GM12878 (cell line): ENCODE data around the gene DSTYK. TPM values are rescaled to one million over a fixed set of nuclear protein-coding genes. Genes with fewer than 3 reads are reported as not detected.

ENCODE experiments used
- ATAC-seq: fragments of 200-7000 bp; cut with Tn5 transposase; 3 replicates; pipeline ENCODE4 v1.9.1; 2020; ENCODE audit warnings: mild to moderate bottlenecking, moderate library complexity
- BruUV-seq: library from RNA; stranded (reverse); fragments of 400-500 nt; replicated peaks from 2 replicates; lab custom pipeline; 2021; lab: Mats Ljungman, UMichigan
- CTCF ChIA-PET: fragments of 300-600 bp; sonication (Branson Sonifier 250); formaldehyde crosslinking; extraction: SDS; loops from one replicate; lab custom pipeline; 2021; ENCODE audit warnings: inconsistent platforms; lab: Yijun Ruan, JAX
- POLR2A ChIA-PET: fragments of 350-600 bp; formaldehyde crosslinking; extraction: SDS; loops from one replicate; lab custom pipeline; 2021; ENCODE audit warnings: inconsistent platforms; lab: Charles Lee
- RAD21 ChIA-PET: fragments of 300-600 bp; sonication (Branson Sonifier 250); formaldehyde crosslinking; loops from one replicate; lab custom pipeline; 2023; ENCODE audit warnings: antibody characterized with exemption; ENCODE audit not compliant: unreplicated experiment; lab: Charles Lee
- SMC1A ChIA-PET: fragments of 300-600 bp; sonication (Branson Sonifier 250); formaldehyde crosslinking; loops from one replicate; lab custom pipeline; 2023; ENCODE audit not compliant: unreplicated experiment, uncharacterized antibody; lab: Charles Lee
- DNase-seq: peaks from one replicate; pipeline ENCODE4 v3.0.0-alpha.2; 2011; ENCODE audit warnings: low read depth, low spot score
- FAIRE-seq: peaks from 3 replicates; lab custom pipeline; 2011; peaks lifted over from hg19 to GRCh38; lab: Jason Lieb, UNC
- H2AFZ ChIP-seq: 2 replicates; pipeline ENCODE4 v1.6.0; 2011; ENCODE audit warnings: low read depth, low read length, control low read depth; ENCODE audit not compliant: control insufficient read depth
- H3K27ac ChIP-seq: 2 replicates; pipeline ENCODE4 v1.5.1; 2011; ENCODE audit warnings: control low read depth; ENCODE audit not compliant: control insufficient read depth, insufficient read depth
- H3K27me3 ChIP-seq, 2 experiments: replicated peaks in 1 of 2; 2 replicates each; pipeline versions ENCODE4 v1.6.0 to v1.6.1; 2011; ENCODE audit warnings: low read length in 1 of 2; ENCODE audit not compliant: control insufficient read depth in 2 of 2, insufficient read depth in 2 of 2
- H3K36me3 ChIP-seq, 2 experiments: 2 replicates each; pipeline ENCODE4 v1.5.1; 2011; ENCODE audit warnings: low read length in 1 of 2; ENCODE audit not compliant: control insufficient read depth in 2 of 2, insufficient read depth in 2 of 2
- H3K4me1 ChIP-seq: 2 replicates; pipeline ENCODE4 v1.6.1; 2011; ENCODE audit warnings: mild to moderate bottlenecking, low read length, moderate library complexity, mixed read lengths; ENCODE audit not compliant: control insufficient read depth, insufficient read depth
- H3K4me2 ChIP-seq: 2 replicates; pipeline ENCODE4 v1.6.0; 2011; ENCODE audit warnings: control low read depth; ENCODE audit not compliant: control insufficient read depth, insufficient read depth
- H3K4me3 ChIP-seq: fragments of 200-600 bp; sonication (generic); 2 replicates; pipeline ENCODE4 v1.5.1; 2016
- H3K79me2 ChIP-seq: 2 replicates; pipeline ENCODE4 v1.6.0; 2011; ENCODE audit warnings: low read length; ENCODE audit not compliant: control insufficient read depth, insufficient read depth
- H3K9ac ChIP-seq: 2 replicates; pipeline ENCODE4 v1.8.0; 2011; ENCODE audit warnings: low read length, control low read depth, mixed read lengths; ENCODE audit not compliant: control insufficient read depth, insufficient read depth
- H3K9me3 ChIP-seq: replicated peaks from 3 replicates; pipeline ENCODE4 v1.5.1; 2011; ENCODE audit warnings: mild to moderate bottlenecking, low read length; ENCODE audit not compliant: control insufficient read depth, insufficient read depth
- H4K20me1 ChIP-seq: 2 replicates; pipeline ENCODE4 v1.6.0; 2011; ENCODE audit not compliant: control insufficient read depth, insufficient read depth
- CBX5 ChIP-seq: sonication (generic); IDR thresholded peaks from 2 replicates; pipeline ENCODE4 v1.6.1; 2016; ENCODE audit warnings: low read depth, moderate library complexity, mild to moderate bottlenecking, inconsistent platforms
- FOS ChIP-seq: IDR thresholded peaks from 3 replicates; pipeline ENCODE4 v1.6.1; 2011; ENCODE audit warnings: borderline replicate concordance; ENCODE audit not compliant: insufficient read length; ENCODE audit errors: extremely low read depth
- FOXK2 ChIP-seq: fragments of 450-650 bp; IDR thresholded peaks from 2 replicates; pipeline ENCODE4 v1.6.1; 2017; ENCODE audit warnings: mild to moderate bottlenecking, moderate library complexity
- GATAD2B ChIP-seq: fragments of 450-650 bp; conservative IDR thresholded peaks from 2 replicates; pipeline ENCODE4 v1.6.1; 2017; ENCODE audit warnings: low read depth, mild to moderate bottlenecking, moderate library complexity
- IRF4 ChIP-seq: IDR thresholded peaks from 2 replicates; pipeline ENCODE4 v1.6.1; 2011; ENCODE audit warnings: low read depth, low read length
- JUND ChIP-seq: IDR thresholded peaks from 2 replicates; pipeline ENCODE4 v1.6.1; 2012; ENCODE audit warnings: low read depth, mild to moderate bottlenecking, low read length, improper control_type of control experiment, moderate library complexity
- MEF2A ChIP-seq: IDR thresholded peaks from 2 replicates; pipeline ENCODE4 v1.6.1; 2011; ENCODE audit warnings: low read depth, mild to moderate bottlenecking, low read length, moderate library complexity; ENCODE audit not compliant: insufficient read depth
- NFIC ChIP-seq: IDR thresholded peaks from 2 replicates; pipeline ENCODE4 v1.6.1; 2012; ENCODE audit warnings: low read depth, mild to moderate bottlenecking, inconsistent platforms, low read length, moderate library complexity
- NR2C2 ChIP-seq: IDR thresholded peaks from 2 replicates; pipeline ENCODE4 v1.6.1; 2011; ENCODE audit warnings: borderline replicate concordance, low read depth; ENCODE audit not compliant: control insufficient read depth, insufficient read length
- PKNOX1 ChIP-seq: fragments of 450-650 bp; IDR thresholded peaks from 2 replicates; pipeline ENCODE4 v1.6.1; 2016; ENCODE audit warnings: mild to moderate bottlenecking
- RB1 ChIP-seq: fragments of 450-650 bp; formaldehyde crosslinking; IDR thresholded peaks from 2 replicates; pipeline ENCODE4 v1.6.1; 2017; ENCODE audit warnings: mild to moderate bottlenecking, borderline replicate concordance
- SMAD1 ChIP-seq: fragments of 450-650 bp; IDR thresholded peaks from 2 replicates; pipeline ENCODE4 v1.6.1; 2018; ENCODE audit warnings: mild to moderate bottlenecking, low read depth; ENCODE audit not compliant: partially characterized antibody
- ZZZ3 ChIP-seq: IDR thresholded peaks from 2 replicates; pipeline ENCODE4 v1.6.1; 2011; ENCODE audit warnings: low read depth; ENCODE audit not compliant: control insufficient read depth, insufficient read length
- WGBS: methylation state at CpG from one replicate; pipeline ENCODE4 v1.1.6; 2016; ENCODE audit warnings: low lambda C conversion rate; ENCODE audit not compliant: insufficient replicate concordance, insufficient coverage; ENCODE audit errors: missing lambda C conversion rate; 5-methylcytosine and 5-hydroxymethylcytosine counted together
- in situ Hi-C: fragments of 300-500 bp; cut with MboI; formaldehyde crosslinking; loops from 9 replicates; pipeline ENCODE4 v1.14.3; 2018; ENCODE audit warnings: mixed read lengths
- intact Hi-C: fragments of 100-400 bp; cut with micrococcal nuclease; formaldehyde crosslinking; loops from one replicate; pipeline ENCODE4 v1.14.2; 2022; ENCODE audit not compliant: unreplicated experiment
- polyA plus RNA-seq, 11 experiments: library from polyadenylated mRNA; depleted of rRNA in 4 of 11; unstranded in 6 of 11; stranded (reverse) in 5 of 11; fragments of >200 nt; fragmentation: Nextera tagmentation in 4 of 11; fragmentation: Illumina TruSeq in 1 of 11; extraction: Ambion mirVana in 4 of 11; extraction: Trizol in 1 of 11; gene quantifications; 1 replicate in 1 of 11; 2 replicates in 10 of 11; pipeline versions ENCODE4 v1.2.1 to v1.2.3, GENCODE V29; 2011 to 2016; ENCODE audit warnings: inconsistent platforms in 2 of 11, missing spikeins in 2 of 11, low read depth in 1 of 11
- total RNA-seq, 4 experiments: library from RNA; depleted of rRNA in 3 of 4; stranded (reverse); fragments of >200 nt in 3 of 4; fragmentation: Illumina TruSeq in 1 of 4; extraction: Trizol in 1 of 4; gene quantifications; 2 replicates each; pipeline versions ENCODE4 v1.2.1 to v1.2.3, GENCODE V29; 2013 to 2021
- TF ChIP-seq, protein P1 (sequence below): fragments of 450-650 bp; IDR thresholded peaks from 2 replicates; pipeline ENCODE4 v1.6.1; 2017; ENCODE audit warnings: mild to moderate bottlenecking, moderate library complexity

DSTYK gene
- total and polyA plus RNA-seq, 10 of the 15 experiments (the other 5 are each of a cell fraction or from before 2014, with no cell fraction given) = 2.7 to 5.5 (median 3.6) TPM

GRCh38 chr1:205225901-205226765 is 14.6 kb upstream of the DSTYK start:
- RAD21 ChIA-PET = interaction anchor here (5.1 to 24.5 kb wide), 2 partner anchors 13 to 26 kb away, joined by 70 to 728 read pairs; no protein-coding TSS in a partner anchor
- ATAC-seq = no peak
- TF ChIP-seq IRF4 (no peak), FOS (no peak), FOXK2 (no peak), SMAD1 (no peak), GATAD2B (no peak), PKNOX1 (no peak), NR2C2 (no peak), RB1 (no peak), NFIC (no peak), ZZZ3 (no peak), JUND (no peak), MEF2A (no peak), CBX5 (no peak)
- TF ChIP-seq, protein P1, sequence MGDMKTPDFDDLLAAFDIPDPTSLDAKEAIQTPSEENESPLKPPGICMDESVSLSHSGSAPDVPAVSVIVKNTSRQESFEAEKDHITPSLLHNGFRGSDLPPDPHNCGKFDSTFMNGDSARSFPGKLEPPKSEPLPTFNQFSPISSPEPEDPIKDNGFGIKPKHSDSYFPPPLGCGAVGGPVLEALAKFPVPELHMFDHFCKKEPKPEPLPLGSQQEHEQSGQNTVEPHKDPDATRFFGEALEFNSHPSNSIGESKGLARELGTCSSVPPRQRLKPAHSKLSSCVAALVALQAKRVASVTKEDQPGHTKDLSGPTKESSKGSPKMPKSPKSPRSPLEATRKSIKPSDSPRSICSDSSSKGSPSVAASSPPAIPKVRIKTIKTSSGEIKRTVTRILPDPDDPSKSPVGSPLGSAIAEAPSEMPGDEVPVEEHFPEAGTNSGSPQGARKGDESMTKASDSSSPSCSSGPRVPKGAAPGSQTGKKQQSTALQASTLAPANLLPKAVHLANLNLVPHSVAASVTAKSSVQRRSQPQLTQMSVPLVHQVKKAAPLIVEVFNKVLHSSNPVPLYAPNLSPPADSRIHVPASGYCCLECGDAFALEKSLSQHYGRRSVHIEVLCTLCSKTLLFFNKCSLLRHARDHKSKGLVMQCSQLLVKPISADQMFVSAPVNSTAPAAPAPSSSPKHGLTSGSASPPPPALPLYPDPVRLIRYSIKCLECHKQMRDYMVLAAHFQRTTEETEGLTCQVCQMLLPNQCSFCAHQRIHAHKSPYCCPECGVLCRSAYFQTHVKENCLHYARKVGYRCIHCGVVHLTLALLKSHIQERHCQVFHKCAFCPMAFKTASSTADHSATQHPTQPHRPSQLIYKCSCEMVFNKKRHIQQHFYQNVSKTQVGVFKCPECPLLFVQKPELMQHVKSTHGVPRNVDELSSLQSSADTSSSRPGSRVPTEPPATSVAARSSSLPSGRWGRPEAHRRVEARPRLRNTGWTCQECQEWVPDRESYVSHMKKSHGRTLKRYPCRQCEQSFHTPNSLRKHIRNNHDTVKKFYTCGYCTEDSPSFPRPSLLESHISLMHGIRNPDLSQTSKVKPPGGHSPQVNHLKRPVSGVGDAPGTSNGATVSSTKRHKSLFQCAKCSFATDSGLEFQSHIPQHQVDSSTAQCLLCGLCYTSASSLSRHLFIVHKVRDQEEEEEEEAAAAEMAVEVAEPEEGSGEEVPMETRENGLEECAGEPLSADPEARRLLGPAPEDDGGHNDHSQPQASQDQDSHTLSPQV = no peak
- intact Hi-C loops = no loop called here
- 47% methylated on average over 11 of the region's 11 CpGs for WGBS
- BruUV-seq = no TSS peak
- SMC1A ChIA-PET = interaction anchor here (1.6 to 12.1 kb wide), 3 partner anchors 12 to 31 kb away, joined by 5 to 427 read pairs (median 154); no protein-coding TSS in a partner anchor
- no peaks in the 10 kb centered on the region for H3K79me2 ChIP-seq
- H3K36me3 ChIP-seq = no peaks in the 10 kb centered on the region
- no peak overlapping the region for H2AFZ ChIP-seq
- no peak overlapping the region for H3K4me2 ChIP-seq
- POLR2A ChIA-PET = no interaction called here
- H3K4me1 ChIP-seq = peaks cover 18% of the 10 kb centered on the region
- FAIRE-seq = no peak
- no peak overlapping the region for H3K4me3 ChIP-seq
- no peak overlapping the region for H3K27ac ChIP-seq
- H3K9ac ChIP-seq = no peak overlapping the region
- in situ Hi-C loops = no loop called here
- H4K20me1 ChIP-seq = no peaks in the 10 kb centered on the region
- DNase-seq = no peak
- H3K27me3 ChIP-seq = peaks cover 2 to 15% of the 10 kb centered on the region in 2 experiments; a peak in 3 of 4 replicates
- H3K9me3 ChIP-seq = no peaks in the 10 kb centered on the region
- CTCF ChIA-PET = interaction anchor here (1.0 to 19.1 kb wide), 2 partner anchors 26 to 45 kb away, joined by 3 to 836 read pairs; no protein-coding TSS in a partner anchor
